ENCODE data around the gene IRX3.

IRX3 gene

GRCh38 chr16:54239456-54239855 lies 47.1 kb downstream of the IRX3 start:
- ATAC-seq, result no peak
- no peaks in the 10 kb centered on the region for H3K4me1 Mint-ChIP-seq
- no peak overlapping the region for H3K4me3 Mint-ChIP-seq
- no peak overlapping the region for H3K27ac Mint-ChIP-seq
- peaks cover 11% of the 10 kb centered on the region for H3K27me3 Mint-ChIP-seq
- no peaks in the 10 kb centered on the region for H3K36me3 Mint-ChIP-seq
- H3K9me3 Mint-ChIP-seq, result peaks cover 3% of the 10 kb centered on the region

DNA sequence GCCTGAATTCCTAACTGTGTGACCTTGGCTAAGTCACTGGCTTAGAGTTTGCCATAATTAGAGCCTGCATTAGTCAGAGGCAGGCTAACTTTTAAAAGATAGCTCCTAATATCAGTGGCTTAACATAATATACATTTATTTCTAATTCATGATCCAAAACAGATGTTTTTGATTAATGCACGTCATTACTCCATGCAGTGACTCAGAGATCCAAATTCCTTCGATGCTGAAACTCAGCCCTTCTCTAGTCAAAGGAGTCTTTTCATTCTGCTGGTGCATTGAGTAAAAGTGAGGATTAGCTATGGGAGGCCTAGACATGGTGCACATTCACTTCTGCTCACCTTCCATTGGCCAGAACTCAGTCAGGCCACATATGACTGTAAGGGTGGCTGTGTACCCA lies 49.8 kb downstream of the IRX3 start:
- peaks cover 11% of the 10 kb centered on the region for H3K27me3 Mint-ChIP-seq
- no peaks in the 10 kb centered on the region for H3K4me1 Mint-ChIP-seq
- ATAC-seq, result no peak
- no peak overlapping the region for H3K27ac Mint-ChIP-seq
- H3K36me3 Mint-ChIP-seq, result no peaks in the 10 kb centered on the region
- H3K4me3 Mint-ChIP-seq, result no peak overlapping the region
- peaks cover 3% of the 10 kb centered on the region for H3K9me3 Mint-ChIP-seq

DNA sequence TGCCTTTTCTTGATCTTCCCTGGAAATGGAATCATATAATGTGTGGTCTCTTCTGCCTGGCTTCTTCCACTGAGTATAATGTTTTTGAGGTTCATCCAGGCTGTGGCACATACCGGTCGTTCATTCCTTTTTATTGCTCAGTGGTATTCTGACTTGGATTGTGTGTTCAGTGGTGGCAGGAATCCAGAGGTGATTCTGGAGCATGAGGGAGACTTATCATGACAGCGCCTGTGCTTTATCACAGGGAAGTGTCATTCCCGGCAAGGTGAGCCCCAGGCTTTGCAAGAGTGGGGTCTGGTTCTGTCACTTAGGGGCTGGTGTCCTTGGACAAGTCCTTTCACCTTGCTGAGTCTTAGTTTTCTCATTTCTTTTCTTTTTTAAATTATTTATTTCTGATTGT lies 53.0 kb downstream of the IRX3 start:
- H3K36me3 Mint-ChIP-seq, result no peaks in the 10 kb centered on the region
- no peak overlapping the region for H3K27ac Mint-ChIP-seq
- ATAC-seq, result no peak
- H3K4me3 Mint-ChIP-seq, result no peak overlapping the region
- no peaks in the 10 kb centered on the region for H3K4me1 Mint-ChIP-seq
- peaks cover 18% of the 10 kb centered on the region for H3K27me3 Mint-ChIP-seq
- H3K9me3 Mint-ChIP-seq, result peaks cover 3% of the 10 kb centered on the region

Measured in stimulated activated memory B cell treated with anti-CD40 and anti-IgM and Interleukin-4, amounts not matched to agents 10 μg/mL and 1 μg/mL and 100 μg/mL, for 72 hours (primary cell).